AG10803 (cell line): ENCODE data around the gene ST7L.
"Not testable (repeated sequence)": the region's sequence is repeated elsewhere in the genome, so short reads cannot be mapped to it uniquely, and the experiment has no call there.

Source experiments
- DNase-seq: peaks from one replicate; pipeline ENCODE4 v3.0.0; 2010; ENCODE audit warnings: low read depth
- H3K4me3 ChIP-seq: 2 replicates; pipeline ENCODE4 v1.5.1; 2011; ENCODE audit warnings: mild to moderate bottlenecking, low read length, control low read depth
- CTCF ChIP-seq: conservative IDR thresholded peaks from 2 replicates; pipeline ENCODE4 v1.5.1; 2011; ENCODE audit warnings: mild to moderate bottlenecking, low read length, control low read depth, inconsistent platforms

ST7L gene

GRCh38 chr1:112501810-112502641 lies 116.9 kb downstream of the ST7L start:
- peak; percentile 81 for TF ChIP-seq CTCF
- peak overlapping the region; percentile 64 for H3K4me3 ChIP-seq
- peak; percentile 60 for DNase-seq

GRCh38 chr1:112496290-112496689 lies 122.7 kb downstream of the ST7L start:
- DNase-seq: no peak
- TF ChIP-seq CTCF: no peak
- H3K4me3 ChIP-seq: no peak overlapping the region

GRCh38 chr1:112493351-112493750 lies 125.6 kb downstream of the ST7L start:
- TF ChIP-seq CTCF: no peak
- no peak for DNase-seq
- H3K4me3 ChIP-seq: no peak overlapping the region

- TF ChIP-seq CTCF: no peak
- no peak overlapping the region for H3K4me3 ChIP-seq
Measured at GRCh38 chr1:112492076-112492475, 126.9 kb downstream of the ST7L start.

GRCh38 chr1:112488141-112488540 lies 130.8 kb downstream of the ST7L start:
- H3K4me3 ChIP-seq: no peak overlapping the region
- TF ChIP-seq CTCF: no peak
- DNase-seq: no peak

More at GRCh38 chr1:112492076-112492475, 126.9 kb downstream of the ST7L start:
- DNase-seq: no peak

GRCh38 chr1:112487686-112488085 lies 131.3 kb downstream of the ST7L start:
- not testable (repeated sequence) for H3K4me3 ChIP-seq, DNase-seq

GRCh38 chr1:112486063-112486462 lies 132.9 kb downstream of the ST7L start:
- H3K4me3 ChIP-seq, DNase-seq: not testable (repeated sequence)

- TF ChIP-seq CTCF: no peak
Measured at GRCh38 chr1:112478314-112478713, 140.6 kb downstream of the ST7L start.

More at GRCh38 chr1:112478314-112478713, 140.6 kb downstream of the ST7L start:
- no peak overlapping the region for H3K4me3 ChIP-seq
- no peak for DNase-seq
